Suprapubic skin (tissue), 4 donors: ENCODE results near the gene GOLGA1.

Experiments
- EP300 ChIP-seq: sonication (generic); formaldehyde crosslinking; IDR thresholded peaks from one replicate; pipeline ENCODE4 v1.6.1; 2017; ENCODE audit warnings: antibody characterized with exemption
- POLR2A ChIP-seq, 2 donors: fragments of 450-650 bp; IDR thresholded peaks; one replicate each; pipeline ENCODE4 v1.6.1; 2017; ENCODE audit warnings: antibody characterized with exemption in 2 of 2, mild to moderate bottlenecking in 2 of 2, moderate library complexity in 2 of 2
- POLR2AphosphoS5 ChIP-seq, 3 donors: sonication (generic); formaldehyde crosslinking; IDR thresholded peaks; one replicate each; pipeline ENCODE4 v1.6.1; 2017; ENCODE audit warnings: antibody characterized with exemption in 3 of 3
- TF ChIP-seq, protein P1 (sequence below), 2 donors: fragments of 200-600 bp in 1 of 2; fragments of 450-650 bp in 1 of 2; sonication (generic) in 1 of 2; IDR thresholded peaks; one replicate each; pipeline ENCODE4 v1.5.1; 2016 to 2019; ENCODE audit warnings: antibody characterized with exemption in 2 of 2, mild to moderate bottlenecking in 1 of 2, moderate library complexity in 1 of 2

DNA sequence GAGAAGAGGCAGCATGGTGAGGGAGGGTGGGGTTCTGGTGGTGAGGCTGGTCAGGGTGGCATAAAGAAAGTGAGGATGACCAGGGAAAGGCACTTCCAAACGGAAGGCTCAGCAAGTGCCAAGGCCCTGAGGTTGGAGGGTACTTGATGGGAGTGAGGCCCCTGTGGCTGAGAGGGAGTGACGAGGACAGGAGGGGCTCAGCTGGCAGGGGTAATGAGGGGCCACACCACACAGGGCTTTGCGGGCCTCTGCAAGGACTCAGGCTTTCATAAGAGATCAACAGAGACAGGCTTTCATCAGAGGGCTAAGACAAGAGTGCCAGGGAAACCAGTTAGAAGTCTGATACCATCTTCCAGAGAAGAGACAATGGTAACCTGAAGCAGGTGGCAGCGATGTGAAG lies 55.3 kb downstream of the GOLGA1 start:
- TF ChIP-seq, protein P1, sequence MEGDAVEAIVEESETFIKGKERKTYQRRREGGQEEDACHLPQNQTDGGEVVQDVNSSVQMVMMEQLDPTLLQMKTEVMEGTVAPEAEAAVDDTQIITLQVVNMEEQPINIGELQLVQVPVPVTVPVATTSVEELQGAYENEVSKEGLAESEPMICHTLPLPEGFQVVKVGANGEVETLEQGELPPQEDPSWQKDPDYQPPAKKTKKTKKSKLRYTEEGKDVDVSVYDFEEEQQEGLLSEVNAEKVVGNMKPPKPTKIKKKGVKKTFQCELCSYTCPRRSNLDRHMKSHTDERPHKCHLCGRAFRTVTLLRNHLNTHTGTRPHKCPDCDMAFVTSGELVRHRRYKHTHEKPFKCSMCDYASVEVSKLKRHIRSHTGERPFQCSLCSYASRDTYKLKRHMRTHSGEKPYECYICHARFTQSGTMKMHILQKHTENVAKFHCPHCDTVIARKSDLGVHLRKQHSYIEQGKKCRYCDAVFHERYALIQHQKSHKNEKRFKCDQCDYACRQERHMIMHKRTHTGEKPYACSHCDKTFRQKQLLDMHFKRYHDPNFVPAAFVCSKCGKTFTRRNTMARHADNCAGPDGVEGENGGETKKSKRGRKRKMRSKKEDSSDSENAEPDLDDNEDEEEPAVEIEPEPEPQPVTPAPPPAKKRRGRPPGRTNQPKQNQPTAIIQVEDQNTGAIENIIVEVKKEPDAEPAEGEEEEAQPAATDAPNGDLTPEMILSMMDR (IDR thresholded peaks at IDR 0.05), result no peak
- TF ChIP-seq POLR2AphosphoS5 (IDR thresholded peaks at IDR 0.05) (no peak), POLR2A (IDR thresholded peaks at IDR 0.05) (no peak), EP300 (no peak)
